ENCODE measurements around the gene MREG.

The MREG gene

DNA sequence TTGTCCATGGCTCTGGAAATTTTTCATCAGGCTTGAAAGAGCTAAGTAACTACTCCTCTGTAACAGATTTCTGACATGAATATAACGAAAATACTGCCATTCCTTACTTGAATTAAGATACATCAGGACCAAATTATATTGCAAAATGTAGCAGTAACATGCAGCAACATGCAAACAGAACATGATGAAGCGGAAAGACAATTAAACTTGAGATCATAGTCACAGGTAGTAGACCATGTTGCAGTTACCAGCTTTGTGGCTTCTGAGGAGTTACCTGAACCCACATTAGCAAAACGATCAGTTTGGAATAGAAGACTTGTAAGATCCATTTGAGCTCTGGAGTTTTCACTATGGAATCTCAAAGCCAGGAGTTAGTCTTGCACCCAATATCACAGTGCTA is 76.2 kb downstream of the MREG start:
- POLR2A ChIA-PET, result no interaction called here

DNA sequence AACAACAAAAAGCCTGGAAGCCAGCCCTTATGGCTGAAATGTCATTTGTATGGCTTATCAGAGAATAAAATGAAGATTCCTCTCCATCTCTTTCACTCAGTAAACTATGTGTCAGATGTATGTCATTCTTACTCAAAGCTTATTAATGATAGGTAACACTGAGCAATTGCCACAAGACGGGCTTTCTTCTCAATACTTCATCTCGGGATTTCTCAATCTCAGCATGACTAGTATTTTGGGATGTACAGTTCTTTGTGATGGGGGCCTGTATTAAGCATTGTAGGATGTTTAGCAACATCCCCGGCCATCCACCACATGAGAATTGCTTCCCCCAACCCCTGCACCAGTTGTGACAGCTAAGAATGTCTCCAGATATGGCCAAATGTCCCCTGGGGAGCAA is 80.2 kb downstream of the MREG start:
- ChIA-PET POLR2A (no interaction called here), CTCF (interaction anchor here (1.3 to 2.1 kb wide), 3 partner anchors 17 to 972 kb away, joined by 3 to 12 read pairs (median 7); no protein-coding TSS in a partner anchor)
- TF ChIP-seq, protein P1, sequence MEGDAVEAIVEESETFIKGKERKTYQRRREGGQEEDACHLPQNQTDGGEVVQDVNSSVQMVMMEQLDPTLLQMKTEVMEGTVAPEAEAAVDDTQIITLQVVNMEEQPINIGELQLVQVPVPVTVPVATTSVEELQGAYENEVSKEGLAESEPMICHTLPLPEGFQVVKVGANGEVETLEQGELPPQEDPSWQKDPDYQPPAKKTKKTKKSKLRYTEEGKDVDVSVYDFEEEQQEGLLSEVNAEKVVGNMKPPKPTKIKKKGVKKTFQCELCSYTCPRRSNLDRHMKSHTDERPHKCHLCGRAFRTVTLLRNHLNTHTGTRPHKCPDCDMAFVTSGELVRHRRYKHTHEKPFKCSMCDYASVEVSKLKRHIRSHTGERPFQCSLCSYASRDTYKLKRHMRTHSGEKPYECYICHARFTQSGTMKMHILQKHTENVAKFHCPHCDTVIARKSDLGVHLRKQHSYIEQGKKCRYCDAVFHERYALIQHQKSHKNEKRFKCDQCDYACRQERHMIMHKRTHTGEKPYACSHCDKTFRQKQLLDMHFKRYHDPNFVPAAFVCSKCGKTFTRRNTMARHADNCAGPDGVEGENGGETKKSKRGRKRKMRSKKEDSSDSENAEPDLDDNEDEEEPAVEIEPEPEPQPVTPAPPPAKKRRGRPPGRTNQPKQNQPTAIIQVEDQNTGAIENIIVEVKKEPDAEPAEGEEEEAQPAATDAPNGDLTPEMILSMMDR (IDR thresholded peaks at IDR 0.05; ENCODE audit: insufficient read depth, low read length, missing control alignments), result no peak
- H3K4me3 ChIP-seq (ENCODE audit: low read depth, low read length), result no peak overlapping the region
- no peak for DNase-seq (ENCODE audit: low read depth, low spot score)

More for the DNA sequence above, 76.2 kb downstream of the MREG start:
- CTCF ChIA-PET, result interaction anchor here (1.4 to 2.0 kb wide), 2 partner anchors 10 to 13 kb away, joined by 8 to 11 read pairs; no protein-coding TSS in a partner anchor
- DNase-seq (ENCODE audit: low read depth, low spot score), result no peak
- TF ChIP-seq, protein P1 (IDR thresholded peaks at IDR 0.05; ENCODE audit: insufficient read depth, low read length, missing control alignments), result no peak
- no peak overlapping the region for H3K4me3 ChIP-seq (ENCODE audit: low read depth, low read length)

DNA sequence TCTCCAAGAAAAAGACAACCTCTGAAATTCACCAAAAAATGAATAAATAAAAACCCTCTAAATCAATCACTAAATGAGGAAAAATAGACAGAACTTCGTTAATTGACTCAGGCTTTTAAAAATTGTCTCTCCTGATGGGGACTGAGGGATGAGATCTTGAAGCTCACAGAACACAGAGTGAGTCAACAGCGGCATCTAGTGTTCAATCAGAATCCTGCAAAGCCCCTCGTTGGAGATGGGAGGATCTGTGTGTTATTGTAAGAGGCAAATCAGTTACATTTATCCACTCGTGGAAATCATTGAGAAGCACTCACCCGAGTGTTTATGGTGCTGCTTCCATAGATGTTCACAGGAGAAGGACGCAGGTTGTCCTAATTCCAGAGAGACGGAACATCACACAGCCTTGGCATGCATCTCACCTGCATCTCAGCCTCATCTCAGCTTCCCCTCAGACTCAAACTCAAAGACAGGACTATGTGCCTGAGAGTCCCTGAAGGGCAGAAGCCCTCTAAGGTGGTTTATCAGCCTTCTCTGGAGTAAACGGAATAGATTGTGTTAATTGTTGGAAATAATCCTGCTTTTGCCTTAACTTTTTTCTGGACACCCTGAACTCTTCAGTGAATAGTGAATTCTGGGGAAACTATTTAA is 82.0 kb downstream of the MREG start:
- no peak for DNase-seq (ENCODE audit: low read depth, low spot score)
- TF ChIP-seq, protein P1 (IDR thresholded peaks at IDR 0.05; ENCODE audit: insufficient read depth, low read length, missing control alignments), result peak; percentile 79
- ChIA-PET POLR2A (interaction anchor here (0.6 to 1.7 kb wide), 4 partner anchors 270 to 1119 kb away, joined by 3 read pairs; no protein-coding TSS in a partner anchor), CTCF (interaction anchor here (0.7 to 2.1 kb wide), 17 partner anchors 11 to 1123 kb away, joined by 3 to 12 read pairs (median 3); no protein-coding TSS in a partner anchor)
- no peak overlapping the region for H3K4me3 ChIP-seq (ENCODE audit: low read depth, low read length)

DNA sequence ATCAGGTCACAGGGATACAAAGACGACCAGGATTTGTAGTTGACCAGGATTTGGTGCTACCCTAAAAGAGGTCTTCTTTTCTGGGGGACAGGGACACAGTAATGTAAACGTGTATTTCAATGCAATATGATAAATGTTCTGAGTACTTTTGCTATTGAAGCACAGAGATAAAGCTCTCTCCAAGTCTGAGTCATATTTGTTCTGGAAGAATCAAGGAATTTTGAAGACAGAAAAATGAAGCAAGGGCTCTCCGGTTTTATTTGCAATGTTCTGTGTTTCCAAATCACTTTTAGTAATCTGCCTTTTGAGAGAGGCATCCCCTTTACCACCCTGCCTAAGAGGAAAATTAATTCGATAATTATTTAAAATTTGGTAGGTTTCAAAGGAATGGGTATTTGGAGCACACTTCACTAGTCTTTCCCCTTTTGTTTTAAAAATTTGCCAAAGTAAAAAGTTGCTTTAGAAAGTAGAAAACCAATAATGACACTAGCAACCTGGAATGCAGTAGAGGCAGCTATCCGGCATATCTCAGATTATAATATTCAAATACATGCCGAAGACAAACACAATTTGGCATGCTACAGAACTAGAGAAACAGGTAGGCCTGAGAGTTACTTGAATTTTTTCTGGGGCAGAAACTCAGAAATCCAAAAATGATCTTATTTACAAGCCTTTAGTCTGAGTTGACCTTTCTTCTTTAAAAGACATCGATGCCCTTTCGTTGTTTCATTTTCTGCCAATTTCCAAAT is 82.7 kb downstream of the MREG start:
- CTCF ChIA-PET, result interaction anchor here (0.7 to 1.6 kb wide), 12 partner anchors 10 to 1122 kb away, joined by 3 to 8 read pairs (median 3); no protein-coding TSS in a partner anchor
- DNase-seq (ENCODE audit: low read depth, low spot score), result no peak

DNA sequence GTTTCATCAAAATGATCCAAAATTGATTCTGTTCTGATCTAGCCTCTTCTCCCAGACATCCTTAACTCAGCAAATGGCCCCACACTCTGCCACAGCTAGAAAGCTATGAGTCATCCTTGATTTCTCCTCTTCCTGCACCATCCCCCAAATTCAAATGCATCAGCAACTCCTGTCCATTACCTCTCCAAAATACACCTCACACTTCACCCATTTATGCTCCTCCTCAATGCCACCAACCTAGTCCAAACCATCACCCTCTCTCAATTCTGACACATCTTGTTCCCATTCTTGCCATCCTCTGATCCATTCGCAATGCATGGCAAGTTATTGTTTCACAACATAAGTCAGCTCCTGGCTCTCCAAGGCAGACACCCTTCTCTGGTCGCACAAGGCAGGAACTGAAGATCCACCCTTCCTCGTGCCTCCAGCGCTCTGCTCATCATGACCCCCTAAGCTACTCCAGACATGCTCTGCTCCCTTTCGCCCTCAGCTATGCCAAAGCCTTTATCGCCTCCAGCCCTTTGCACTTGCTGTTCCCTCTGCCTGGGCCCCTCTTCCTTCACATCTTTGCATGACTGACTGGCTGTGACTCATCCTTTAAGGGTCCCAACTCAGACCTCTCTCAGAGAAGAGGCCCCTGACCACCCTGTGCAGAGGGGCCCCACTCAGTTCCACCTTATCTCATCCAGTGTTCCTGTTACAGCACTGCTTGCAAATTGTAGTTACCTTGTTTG is 83.6 kb downstream of the MREG start:
- POLR2A ChIA-PET, result interaction anchor here (0.8 to 1.7 kb wide), 3 partner anchors 9 to 527 kb away, joined by 3 read pairs; no protein-coding TSS in a partner anchor
- TF ChIP-seq, protein P1 (IDR thresholded peaks at IDR 0.05; ENCODE audit: insufficient read depth, low read length, missing control alignments), result no peak
- H3K4me3 ChIP-seq (ENCODE audit: low read depth, low read length), result no peak overlapping the region
- CTCF ChIA-PET, result interaction anchor here (1.0 kb wide), 1 partner anchor 9 kb away, joined by 3 read pairs; no protein-coding TSS in a partner anchor
- no peak for DNase-seq (ENCODE audit: low read depth, low spot score)

More for the DNA sequence above, 82.7 kb downstream of the MREG start:
- no peak overlapping the region for H3K4me3 ChIP-seq (ENCODE audit: low read depth, low read length)
- POLR2A ChIA-PET, result interaction anchor here (0.6 to 1.7 kb wide), 5 partner anchors 10 to 1119 kb away, joined by 3 read pairs; no protein-coding TSS in a partner anchor
- TF ChIP-seq, protein P1 (IDR thresholded peaks at IDR 0.05; ENCODE audit: insufficient read depth, low read length, missing control alignments), result no peak
